ENCODE measurements around the gene SSTR4.

SSTR4 gene

GRCh38 chr20:23063168-23063567 is 28.1 kb downstream of the SSTR4 start:
- DNase-seq (ENCODE audit: low read depth in 2 of 2, low spot score in 1 of 2): no peak

- no peak for DNase-seq (ENCODE audit: low read depth in 2 of 2, low spot score in 1 of 2)
Observed at GRCh38 chr20:23063581-23063980, 28.5 kb downstream of the SSTR4 start.

- DNase-seq (ENCODE audit: low read depth in 2 of 2, low spot score in 1 of 2): no peak
Observed at GRCh38 chr20:23065266-23066201, 30.4 kb downstream of the SSTR4 start.

DNA sequence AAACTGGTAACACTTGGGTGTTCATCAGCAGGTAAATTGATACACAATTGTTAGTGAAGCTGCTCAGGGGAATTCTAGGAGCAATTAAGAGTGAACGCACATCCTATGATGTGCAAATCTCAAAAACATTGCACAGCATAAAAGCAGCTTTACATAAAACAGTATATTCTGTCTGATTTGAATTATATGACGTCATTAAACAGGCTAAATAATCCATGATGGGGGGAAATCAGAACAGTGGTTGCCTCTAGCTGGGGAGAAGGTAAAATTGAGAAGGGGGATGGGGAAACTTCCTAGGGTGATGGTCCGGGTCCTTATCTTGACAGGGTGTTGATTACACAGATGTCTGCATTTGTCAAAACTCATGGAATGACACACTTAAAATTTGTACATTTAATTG is 31.7 kb downstream of the SSTR4 start:
- DNase-seq (ENCODE audit: low read depth in 2 of 2, low spot score in 1 of 2): no peak

DNA sequence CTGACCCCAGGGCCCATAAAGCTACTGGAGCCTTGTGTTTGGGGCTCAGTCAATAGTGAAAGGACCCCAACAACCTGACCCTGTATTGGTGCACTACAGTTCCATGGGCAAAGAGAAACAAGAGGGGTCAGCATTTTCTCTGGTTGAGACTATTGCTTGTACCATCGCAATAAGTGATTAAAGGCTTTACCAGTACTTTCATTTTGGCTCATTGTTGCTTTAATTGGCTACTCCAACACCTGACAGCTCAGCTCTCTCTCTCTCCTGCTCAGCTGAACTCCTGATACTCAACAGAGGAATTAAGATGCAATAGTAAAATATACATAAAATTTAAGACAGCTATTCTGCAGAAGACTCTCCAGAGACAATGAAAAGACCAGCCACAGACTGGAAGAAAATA is 33.2 kb downstream of the SSTR4 start:
- no peak for DNase-seq (ENCODE audit: low read depth in 2 of 2, low spot score in 1 of 2)

GRCh38 chr20:23069108-23069507 is 34.0 kb downstream of the SSTR4 start:
- no peak for DNase-seq (ENCODE audit: low read depth in 2 of 2, low spot score in 1 of 2)

- no peak for DNase-seq (ENCODE audit: low read depth in 2 of 2, low spot score in 1 of 2)
Observed at GRCh38 chr20:23071398-23071797, 36.3 kb downstream of the SSTR4 start.

DNA sequence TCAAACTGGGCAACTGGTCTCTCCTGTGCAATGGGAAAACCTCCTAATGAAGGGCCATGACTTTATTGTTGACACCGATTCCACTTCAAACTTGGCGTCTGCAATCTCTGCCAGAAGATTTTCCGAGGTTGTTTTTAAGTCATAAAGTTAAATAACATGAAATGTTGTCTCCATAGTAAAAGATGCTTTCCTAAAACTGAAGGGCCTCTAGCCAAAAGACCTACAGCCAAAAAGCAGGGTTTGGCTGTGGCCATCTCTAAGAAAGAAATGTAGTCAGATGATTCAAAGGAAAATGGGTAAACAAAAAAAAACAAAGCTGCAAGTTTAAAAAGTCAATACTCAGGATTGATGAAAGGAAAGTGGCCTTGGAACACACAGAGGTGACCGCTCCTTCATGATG is 36.9 kb downstream of the SSTR4 start:
- DNase-seq (ENCODE audit: low read depth in 2 of 2, low spot score in 1 of 2): no peak

GRCh38 chr20:23072892-23073586 is 37.9 kb downstream of the SSTR4 start:
- no peak for DNase-seq (ENCODE audit: low read depth in 2 of 2, low spot score in 1 of 2)

GRCh38 chr20:23074052-23074451 is 38.9 kb downstream of the SSTR4 start:
- DNase-seq (ENCODE audit: low read depth in 2 of 2, low spot score in 1 of 2): no peak

GRCh38 chr20:23077277-23077676 is 42.2 kb downstream of the SSTR4 start:
- DNase-seq (ENCODE audit: low read depth in 2 of 2, low spot score in 1 of 2): no peak

DNA sequence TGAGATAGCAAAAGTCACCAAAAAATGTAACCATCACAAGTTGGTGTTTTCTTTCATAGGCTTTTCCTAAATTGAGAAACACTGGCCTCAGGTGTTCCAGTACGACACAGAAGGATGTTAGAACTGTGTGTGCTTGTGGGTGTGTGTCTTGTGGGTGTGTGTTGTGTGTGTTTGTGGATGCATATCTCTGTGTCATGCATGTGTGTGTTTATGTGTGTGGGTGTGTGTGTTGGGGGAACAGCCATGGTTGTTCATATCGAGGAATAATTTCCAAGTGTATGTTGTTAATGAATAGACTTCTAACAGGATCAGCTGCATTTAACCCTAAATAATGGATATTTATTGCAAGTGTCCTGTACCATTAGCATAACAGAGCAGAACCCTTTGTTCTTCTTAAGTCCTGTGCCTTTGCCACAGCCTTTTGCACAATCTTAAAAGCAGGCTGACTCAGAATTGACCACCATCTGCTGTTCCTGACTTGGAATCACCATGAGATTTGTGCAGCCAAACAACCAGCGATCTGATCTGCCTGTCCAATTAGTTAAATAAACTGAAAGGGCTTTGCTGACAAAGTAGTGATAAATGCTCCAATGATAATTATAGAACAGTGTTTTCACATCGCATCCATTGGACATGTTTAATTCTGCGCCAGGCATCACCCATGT is 43.4 kb downstream of the SSTR4 start:
- DNase-seq (ENCODE audit: low read depth in 2 of 2, low spot score in 1 of 2): no peak

DNA sequence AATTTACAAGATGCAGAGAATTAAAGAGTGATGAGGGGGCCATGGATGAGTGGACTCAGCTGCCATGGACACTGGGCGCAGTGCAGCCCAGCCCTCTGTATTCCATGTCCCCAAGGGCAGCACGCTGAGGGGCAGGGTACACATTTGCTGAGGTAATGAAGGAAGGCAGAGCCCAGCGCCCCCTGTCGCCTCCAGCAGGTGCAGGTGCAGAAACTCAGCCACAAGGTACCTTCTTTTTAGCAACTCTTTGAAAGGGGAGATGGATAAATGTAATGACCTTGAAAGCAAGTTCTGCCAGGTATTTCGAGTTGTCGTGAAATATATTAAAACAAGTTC is 43.9 kb downstream of the SSTR4 start:
- no peak for DNase-seq (ENCODE audit: low read depth in 2 of 2, low spot score in 1 of 2)

DNA sequence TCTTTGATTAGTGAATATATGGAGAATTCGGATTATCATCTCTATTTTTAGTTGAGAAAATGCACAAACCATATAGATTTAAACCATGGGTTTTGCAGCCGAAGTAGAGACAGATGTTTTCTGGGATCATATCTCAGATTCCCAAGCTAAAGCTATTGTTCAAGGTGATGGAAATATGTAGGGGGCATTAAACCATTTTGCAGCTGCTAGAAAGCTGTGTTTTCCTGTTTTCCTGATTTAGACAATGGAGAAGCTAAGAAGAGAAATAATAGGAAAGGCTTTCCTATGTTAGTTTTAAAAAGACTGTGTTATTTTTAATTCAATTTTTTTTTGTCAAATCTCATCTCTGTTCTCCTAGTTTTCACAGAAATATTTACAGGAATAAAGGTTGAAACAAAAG is 44.8 kb downstream of the SSTR4 start:
- DNase-seq (ENCODE audit: low read depth in 2 of 2, low spot score in 1 of 2): no peak

DNA sequence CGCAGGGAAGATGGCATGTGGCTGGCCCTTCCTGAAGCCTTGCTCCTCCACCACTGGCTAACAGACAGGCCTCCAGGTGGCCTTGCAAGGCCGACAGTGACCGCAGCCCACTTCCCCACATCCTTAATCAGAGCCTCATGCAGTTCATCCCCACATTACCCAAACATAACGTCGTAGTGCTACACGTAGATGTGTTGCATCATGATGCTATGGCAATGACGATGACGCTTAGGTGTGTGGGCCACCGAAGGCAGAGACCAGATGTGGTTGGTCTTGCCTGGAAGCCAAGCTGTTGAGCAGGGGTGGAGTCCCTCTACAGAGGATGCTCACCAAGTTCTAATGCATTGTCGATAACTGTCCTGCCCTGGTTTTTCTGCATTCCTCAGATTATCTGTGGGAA is 45.4 kb downstream of the SSTR4 start:
- no peak for DNase-seq (ENCODE audit: low read depth in 2 of 2, low spot score in 1 of 2)

DNA sequence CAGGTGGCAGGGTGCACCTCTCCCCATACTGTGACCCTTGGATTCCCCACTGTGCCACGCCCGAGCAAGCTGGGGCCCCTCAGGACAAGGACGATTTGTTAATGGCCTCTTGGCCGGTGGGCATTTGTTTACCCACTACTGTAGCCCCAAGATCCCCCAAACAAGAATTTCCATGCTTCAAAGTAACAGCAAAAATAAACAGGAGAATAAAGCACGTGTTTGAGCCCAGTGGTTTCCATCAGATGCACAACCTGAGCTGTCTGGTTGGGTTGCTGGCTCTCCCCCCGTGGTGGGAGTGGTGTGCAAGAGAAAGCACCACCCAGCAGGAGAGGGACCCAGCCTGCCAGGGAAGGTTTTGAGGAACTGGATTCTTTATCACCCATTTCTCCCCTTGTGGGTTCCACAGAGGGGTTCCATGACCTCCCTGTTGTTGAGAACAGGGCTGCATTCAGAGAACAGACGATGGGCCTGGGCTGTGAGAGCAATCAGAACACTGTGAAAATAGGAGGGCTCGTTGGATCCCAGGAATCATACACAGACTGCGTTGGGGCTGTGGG is 46.2 kb downstream of the SSTR4 start:
- DNase-seq (ENCODE audit: low read depth in 2 of 2, low spot score in 1 of 2): no peak

- DNase-seq (ENCODE audit: low read depth in 2 of 2, low spot score in 1 of 2): no peak
Observed at GRCh38 chr20:23082846-23083552, 47.9 kb downstream of the SSTR4 start.

GRCh38 chr20:23083553-23084220 is 48.6 kb downstream of the SSTR4 start:
- no peak for DNase-seq (ENCODE audit: low read depth in 2 of 2, low spot score in 1 of 2)

GRCh38 chr20:23084282-23084844 is 49.3 kb downstream of the SSTR4 start:
- no peak for DNase-seq (ENCODE audit: low read depth in 2 of 2, low spot score in 1 of 2)

GRCh38 chr20:23084845-23085365 is 49.8 kb downstream of the SSTR4 start:
- no peak for DNase-seq (ENCODE audit: low read depth in 2 of 2, low spot score in 1 of 2)
